ENCODE data around the gene THSD4.

Gene THSD4

GRCh38 chr15:71225851-71226250, 110.6 kb downstream of the THSD4 start:
- DNase-seq = no peak

DNA sequence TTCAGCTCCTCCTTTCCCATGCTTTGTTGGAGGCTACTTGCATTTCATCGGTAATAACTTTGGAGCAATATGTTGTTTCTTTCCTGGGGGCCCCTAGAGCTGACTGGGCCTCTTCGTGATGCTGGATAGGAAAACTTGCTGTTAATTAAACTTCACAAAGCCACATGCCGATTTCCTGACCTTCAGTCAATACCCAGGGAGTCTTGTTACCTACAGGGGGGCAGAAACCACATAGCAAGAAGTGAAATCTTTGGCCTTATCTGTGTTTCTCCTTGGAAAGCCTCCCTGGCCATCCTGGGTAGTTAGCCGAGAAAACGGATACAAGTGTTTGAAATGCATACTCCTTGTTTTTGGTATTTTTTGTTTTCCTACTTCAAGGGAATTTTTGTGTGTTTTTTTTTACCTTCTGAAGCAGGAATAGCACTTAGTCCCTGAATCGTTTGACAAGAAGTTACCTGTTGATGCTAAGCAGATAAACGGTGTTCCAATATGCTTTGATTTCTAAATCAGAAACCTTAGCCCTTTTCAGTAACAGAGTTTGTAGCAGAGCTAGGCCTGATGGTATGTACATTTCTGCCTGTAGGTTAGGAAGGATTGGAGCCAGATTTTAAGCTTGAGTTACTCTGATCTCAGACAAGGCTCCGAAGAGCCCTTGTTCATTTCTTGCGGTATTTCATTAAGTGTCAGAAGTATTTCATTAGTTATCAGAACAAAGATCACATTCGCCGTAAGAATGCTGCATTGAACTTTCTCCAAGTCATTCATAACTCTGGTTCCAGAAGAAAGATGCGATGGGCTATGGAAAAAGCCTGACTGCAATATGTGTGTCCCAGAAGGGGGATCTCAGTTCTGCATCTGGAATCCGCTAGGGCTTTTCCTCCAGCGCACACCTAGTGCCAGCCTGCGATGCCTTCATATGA, 111.5 kb downstream of the THSD4 start:
- no peak for DNase-seq

GRCh38 chr15:71228403-71228802, 113.1 kb downstream of the THSD4 start:
- DNase-seq = no peak

GRCh38 chr15:71230303-71230702, 115.0 kb downstream of the THSD4 start:
- DNase-seq = no peak

- DNase-seq = no peak
Measured at GRCh38 chr15:71231758-71232157, 116.5 kb downstream of the THSD4 start.

GRCh38 chr15:71232411-71232810, 117.1 kb downstream of the THSD4 start:
- DNase-seq = no peak

GRCh38 chr15:71237456-71238188, 122.4 kb downstream of the THSD4 start:
- no peak for DNase-seq

GRCh38 chr15:71238926-71239325, 123.7 kb downstream of the THSD4 start:
- DNase-seq = no peak

DNA sequence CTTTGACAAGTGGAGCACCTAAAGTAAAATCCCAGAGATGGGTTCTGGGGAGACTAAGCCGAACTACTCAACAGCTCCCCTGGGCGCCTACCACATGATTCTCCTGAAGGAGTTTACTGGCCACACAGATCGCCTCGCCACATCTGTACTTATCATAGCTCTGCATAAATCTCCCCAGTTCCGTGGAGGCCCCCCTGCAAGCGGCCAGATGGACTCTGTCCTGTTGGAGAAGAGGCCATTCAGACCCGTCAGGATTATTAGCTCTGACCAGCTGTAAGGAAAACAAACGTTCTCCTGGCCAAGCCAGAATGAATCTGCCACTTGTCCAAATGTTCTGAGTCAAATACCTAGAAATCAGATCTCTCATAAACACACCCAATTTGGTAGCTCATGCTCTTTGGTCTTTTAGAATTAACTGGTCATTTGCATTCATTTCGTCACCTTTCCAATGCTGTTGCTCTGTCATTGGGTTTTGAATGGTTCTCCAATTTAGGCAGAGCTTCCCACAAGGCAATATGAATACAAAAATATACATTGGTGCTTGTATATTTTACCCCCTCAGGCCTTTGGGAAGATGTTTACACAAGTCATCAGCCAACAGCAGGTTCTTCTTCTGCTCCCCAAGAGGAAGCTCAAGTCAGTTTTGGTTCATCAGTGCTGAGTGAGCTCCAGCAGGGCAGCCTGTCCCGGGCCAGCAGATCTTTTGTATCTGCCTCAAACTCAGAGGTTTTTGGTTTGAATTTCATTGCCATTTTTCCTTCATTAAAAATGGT, 124.5 kb downstream of the THSD4 start:
- no peak for DNase-seq

GRCh38 chr15:71242292-71242691, 127.0 kb downstream of the THSD4 start:
- DNase-seq = no peak

DNA sequence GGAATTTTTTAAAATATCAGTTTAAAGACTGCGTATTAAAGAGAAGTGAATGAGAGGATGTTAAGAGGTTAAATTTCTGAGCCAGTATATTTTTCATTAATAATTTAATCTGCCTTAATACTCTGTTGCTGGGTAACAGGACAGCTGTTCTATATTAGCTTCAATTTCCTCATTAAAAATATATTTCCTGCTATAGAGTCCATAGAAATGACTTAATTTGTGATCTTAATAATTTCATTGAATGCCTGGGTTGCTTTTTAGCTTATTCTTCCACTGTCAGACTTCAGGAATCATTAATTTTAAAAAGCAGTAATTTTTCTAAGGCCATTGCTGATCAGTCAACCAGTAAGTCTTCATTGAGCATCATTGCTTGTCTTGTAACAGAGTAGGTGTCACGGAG, 129.0 kb downstream of the THSD4 start:
- DNase-seq = no peak

DNA sequence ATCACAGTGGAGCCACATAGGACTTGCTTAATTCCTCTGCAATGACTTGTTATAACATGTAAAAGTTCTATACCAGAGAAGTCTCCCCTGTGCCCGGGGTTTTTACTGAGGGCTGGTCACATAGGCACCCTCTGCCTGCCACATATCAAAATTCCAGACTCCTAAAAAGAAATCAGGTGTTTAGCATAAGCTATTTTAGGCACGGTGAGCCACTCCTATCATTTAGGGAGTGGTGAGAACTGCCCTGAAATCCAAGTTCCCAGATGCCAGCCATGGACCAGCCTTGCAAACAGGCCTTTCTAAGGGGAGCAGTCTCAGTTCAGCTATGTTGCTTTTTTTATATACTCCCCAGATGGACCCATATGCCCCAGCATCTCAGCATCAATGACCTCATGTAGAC, 130.3 kb downstream of the THSD4 start:
- DNase-seq = no peak

DNA sequence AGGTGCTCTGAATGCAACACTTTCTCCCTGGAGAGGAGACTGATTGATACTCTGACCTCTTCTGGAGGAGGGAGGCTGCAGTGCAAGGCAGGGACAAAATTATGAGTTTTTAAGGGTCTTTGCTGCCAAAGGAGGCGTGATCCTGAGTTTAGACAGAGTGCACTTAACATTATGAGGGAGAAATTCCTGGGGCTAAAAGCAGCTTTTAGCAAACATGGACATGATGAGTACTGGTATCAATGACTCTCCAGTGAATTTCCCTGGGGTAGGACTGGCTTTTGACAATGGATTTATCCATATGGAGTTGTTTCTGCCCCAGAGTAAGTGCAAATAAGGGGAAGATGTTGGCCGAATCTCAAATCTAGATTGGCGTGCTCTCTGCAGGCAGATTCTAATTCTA, 133.1 kb downstream of the THSD4 start:
- no peak for DNase-seq

- DNase-seq = no peak
Measured at GRCh38 chr15:71249986-71250385, 134.7 kb downstream of the THSD4 start.

DNA sequence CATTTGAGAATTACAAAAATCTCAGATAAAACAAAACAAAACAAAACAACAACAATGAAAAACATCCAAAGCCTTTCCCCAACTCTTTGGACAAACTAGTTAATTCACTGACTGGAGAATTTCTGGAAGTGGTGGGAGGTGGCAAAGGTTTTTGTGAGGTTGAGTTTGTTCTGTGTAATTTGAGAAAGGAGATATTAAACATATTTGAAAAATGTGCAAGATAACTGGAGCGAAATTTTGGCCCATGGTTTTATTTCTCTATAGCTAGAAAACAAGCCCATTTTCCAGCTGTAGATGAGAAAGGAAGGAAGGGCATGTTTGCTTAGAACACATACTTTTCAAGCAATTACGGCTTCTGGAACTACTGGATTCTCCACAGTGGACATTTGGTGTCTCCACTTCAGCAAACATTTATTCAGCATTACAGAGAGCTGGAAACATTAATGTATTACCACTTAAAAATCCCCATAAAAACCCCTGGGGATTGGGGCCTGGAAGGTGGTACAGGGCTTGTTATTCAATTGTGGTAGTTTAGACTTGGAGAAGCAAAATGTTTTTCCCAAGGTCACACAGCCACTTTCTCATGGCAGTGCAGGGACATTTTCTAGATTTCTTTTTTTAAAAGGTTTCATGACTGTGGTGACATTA, 135.8 kb downstream of the THSD4 start:
- DNase-seq = no peak

DNA sequence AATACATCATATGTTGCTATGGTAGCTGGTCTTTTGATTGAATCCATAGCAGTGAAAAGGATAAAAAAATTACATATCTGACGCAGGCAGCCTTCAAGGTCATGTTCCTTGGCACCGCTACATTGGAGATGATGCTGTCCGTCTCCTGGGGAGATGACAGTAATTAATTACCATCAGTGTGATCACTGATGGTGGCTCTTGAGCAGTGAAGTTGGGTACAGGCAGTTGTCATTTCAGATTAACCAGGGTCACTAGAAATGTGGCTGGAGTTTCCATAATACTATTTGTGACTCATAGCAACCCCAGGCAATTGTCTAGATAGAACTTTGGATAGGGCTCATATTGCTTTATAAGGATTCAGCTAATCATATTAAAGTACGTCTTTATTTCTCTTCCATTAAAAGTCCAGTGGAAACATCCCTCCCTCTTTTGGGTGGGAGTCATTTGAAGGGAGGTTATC, 136.3 kb downstream of the THSD4 start:
- DNase-seq = no peak

GRCh38 chr15:71252044-71252739, 136.9 kb downstream of the THSD4 start:
- DNase-seq = no peak

DNA sequence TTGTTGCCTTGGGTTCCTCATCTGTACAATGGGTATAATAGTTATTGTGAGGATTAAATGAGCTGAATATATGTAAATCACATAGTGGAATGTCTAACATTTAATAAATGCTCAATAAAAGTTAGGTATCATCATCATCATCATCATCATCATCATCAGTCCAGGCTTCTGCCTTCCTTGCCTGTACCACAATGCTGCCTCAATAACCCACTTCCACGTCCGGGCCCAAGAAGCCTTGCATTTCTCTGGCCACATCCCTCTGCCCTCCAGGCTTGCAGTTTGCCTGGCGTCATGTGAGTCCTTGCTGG, 137.4 kb downstream of the THSD4 start:
- DNase-seq = no peak

DNA sequence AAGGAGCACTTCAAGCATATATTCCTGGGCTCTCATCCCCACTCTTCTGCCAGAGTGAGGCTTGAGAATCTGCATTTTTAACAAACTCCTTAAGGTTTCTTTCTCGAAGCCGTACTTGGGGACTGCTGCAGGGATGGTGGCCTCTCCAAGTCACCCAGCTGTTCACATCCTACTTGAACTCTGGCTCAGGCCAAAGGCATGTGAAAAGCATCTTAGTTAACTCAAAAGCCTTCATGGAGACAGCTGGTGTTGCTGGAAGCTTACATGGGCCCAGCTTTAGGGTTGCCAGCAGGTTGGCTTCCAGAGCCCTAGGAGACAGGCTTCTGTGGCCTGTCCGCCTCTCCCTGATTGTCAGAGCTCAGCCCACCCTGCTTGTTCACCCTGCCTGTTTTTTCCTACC, 139.2 kb downstream of the THSD4 start:
- DNase-seq = no peak

GRCh38 chr15:71256934-71257664, 141.8 kb downstream of the THSD4 start:
- no peak for DNase-seq

- DNase-seq = no peak
Measured at GRCh38 chr15:71259866-71260265, 144.6 kb downstream of the THSD4 start.

Data from C1 segment of cervical spinal cord (tissue), 14 donors.